Measurements from ENCODE around the gene PLAC8.
"Not testable (repeated sequence)": the region's sequence is repeated elsewhere in the genome, so short reads cannot be mapped to it uniquely, and the experiment has no call there.

PLAC8 gene

GRCh38 chr4:83067058-83067639 lies 47.4 kb downstream of the PLAC8 start:
- DNase-seq (ENCODE audit: low read depth) = no peak

DNA sequence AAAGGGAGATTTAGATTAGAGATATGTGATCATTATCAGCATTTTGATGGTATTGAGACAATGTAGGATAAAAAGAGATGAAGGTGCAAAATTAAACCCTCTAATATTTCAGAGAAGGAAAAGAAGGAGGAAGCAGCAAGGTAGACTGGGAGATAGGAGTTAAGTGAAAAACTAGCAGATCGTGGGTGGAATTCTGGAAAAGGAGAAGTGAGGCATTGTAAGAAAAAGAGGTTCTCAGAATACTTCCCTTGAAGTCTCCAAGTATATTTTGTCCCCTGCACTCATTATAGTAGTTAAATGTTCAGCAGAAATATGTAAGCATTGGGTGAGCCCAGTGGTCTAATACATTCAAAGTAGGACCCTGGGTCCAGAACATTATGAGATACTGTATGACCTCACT lies 49.3 kb downstream of the PLAC8 start:
- no peak for DNase-seq (ENCODE audit: low read depth)

- no peak for DNase-seq (ENCODE audit: low read depth)
Observed at GRCh38 chr4:83062739-83063138, 51.8 kb downstream of the PLAC8 start.

DNA sequence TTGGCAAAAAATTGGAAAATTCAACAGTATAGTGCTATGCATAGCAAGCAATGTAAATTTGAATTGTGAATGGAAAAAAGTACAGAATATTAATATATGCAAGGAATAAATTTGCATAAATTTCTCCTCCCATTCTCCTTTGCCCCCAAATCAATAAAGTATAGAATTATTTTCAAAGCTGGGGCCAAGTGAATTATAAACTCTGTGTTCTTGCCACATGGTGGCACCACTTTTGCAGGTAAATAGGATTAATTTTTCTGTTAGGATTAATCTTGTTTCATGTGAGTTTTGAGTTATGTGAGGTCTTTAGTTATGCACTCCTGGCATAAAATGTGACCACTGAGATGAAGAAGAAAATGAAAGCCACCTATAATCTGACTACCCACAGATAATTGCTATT lies 59.6 kb downstream of the PLAC8 start:
- no peak for DNase-seq (ENCODE audit: low read depth)

DNA sequence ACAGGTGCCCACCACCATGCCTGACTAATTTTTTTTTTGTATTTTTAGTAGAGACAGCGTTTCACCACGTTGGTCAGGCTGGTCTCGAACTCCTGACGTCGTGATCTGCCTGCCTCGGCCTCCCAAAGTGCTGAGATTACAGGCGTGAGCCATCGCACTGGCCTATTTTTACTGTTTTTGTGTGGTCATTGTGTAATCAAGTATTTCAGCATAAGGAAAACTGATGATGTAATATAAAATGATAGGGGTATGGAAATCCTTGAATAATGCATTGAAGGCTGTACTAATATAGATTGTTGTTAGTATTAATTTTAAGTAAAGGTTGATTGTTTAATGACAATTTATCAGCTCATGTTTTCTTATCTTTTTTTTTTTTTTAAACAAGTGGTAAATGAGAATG lies 65.7 kb downstream of the PLAC8 start:
- DNase-seq (ENCODE audit: low read depth) = not testable (repeated sequence)

DNA sequence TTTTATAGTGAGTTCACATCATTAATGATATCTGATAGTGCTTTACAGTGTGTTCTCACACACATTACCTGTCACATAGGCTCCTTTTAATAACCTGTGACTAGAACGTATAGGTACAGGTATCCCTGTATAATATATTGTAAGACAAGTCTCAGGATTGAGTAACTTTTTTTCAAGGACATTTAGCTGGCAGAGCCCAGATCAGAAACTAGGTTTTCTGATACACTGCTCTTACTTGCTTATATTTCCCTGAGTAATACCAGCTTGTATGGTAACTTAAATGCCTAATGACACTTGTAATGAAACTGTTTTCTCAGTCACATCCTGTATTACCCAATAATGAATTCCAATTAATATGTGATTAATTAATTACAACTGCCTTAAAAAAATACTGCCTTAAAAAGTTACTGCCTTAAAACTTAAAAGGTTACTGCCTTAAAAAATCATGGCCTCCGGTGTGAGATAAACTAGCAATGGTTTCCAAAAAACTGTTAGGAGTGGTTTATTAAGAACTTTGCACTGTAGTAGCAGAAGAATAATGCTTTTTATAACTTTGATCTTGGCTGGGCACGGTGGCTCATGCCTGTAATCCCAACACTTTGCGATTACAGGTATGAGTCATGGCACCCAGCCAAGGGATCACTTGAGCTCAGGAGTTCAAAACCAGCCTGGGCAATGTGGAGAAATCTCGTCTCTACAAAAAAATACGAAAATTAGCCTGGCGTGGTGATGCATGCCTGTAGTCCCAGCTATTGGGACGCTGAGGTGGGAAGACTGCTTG lies 67.6 kb downstream of the PLAC8 start:
- DNase-seq (ENCODE audit: low read depth) = no peak

GRCh38 chr4:83043801-83044407 lies 70.6 kb downstream of the PLAC8 start:
- DNase-seq (ENCODE audit: low read depth) = no peak

- DNase-seq (ENCODE audit: low read depth) = not testable (repeated sequence)
Observed at GRCh38 chr4:83043157-83043556, 71.4 kb downstream of the PLAC8 start.

GRCh38 chr4:83040269-83040668 lies 74.3 kb downstream of the PLAC8 start:
- DNase-seq (ENCODE audit: low read depth) = no peak

Data from activated T-cell treated with anti-CD3 and anti-CD28 coated beads for 24 hours (primary cell).